ENCODE measurements around the gene ENPEP.

Gene ENPEP

DNA sequence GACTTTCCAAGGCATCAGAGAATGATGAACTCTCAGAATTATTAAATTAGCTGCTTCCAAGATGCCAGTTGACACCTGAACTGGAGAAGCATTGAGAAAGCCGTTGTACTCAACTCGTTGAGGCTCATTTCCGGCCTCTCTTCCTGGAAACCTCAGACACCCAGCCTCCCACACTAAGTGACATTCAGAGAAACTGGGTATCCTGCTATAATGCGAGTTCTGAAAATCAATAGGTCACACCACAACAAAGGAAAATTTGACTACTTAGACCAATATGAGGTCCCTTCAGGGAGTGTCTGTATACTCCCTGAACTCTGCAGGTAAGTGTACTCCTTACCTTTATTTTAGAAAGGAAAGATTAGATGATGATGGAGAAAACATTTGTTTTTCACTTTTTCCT lies 51.2 kb downstream of the ENPEP start:
- H3K79me1 ChIP-seq (ENCODE audit: low read length), result no peaks in the 10 kb centered on the region
- no peak overlapping the region for H4K91ac ChIP-seq (ENCODE audit: low read depth, low read length)
- no peak overlapping the region for H3K18ac ChIP-seq (ENCODE audit: low read length)
- H3K4me2 ChIP-seq (ENCODE audit: low read length), result no peak overlapping the region
- H3K4me3 ChIP-seq (ENCODE audit: low read depth, low read length), result no peak overlapping the region
- H2AK5ac ChIP-seq (ENCODE audit: low read length), result no peak overlapping the region
- H4K12ac ChIP-seq (ENCODE audit: low read depth, low read length), result no peak overlapping the region
- peaks cover 0 to 2% of the 10 kb centered on the region in 2 experiments for H3K36me3 ChIP-seq (ENCODE audit: control insufficient read depth in 1 of 2, insufficient read depth in 2 of 2, low read length in 2 of 2)
- H3K79me2 ChIP-seq (ENCODE audit: control insufficient read depth, insufficient read depth, low read length, poor library complexity), result no peaks in the 10 kb centered on the region
- no peaks in the 10 kb centered on the region for H3K4me1 ChIP-seq (ENCODE audit: control insufficient read depth in 1 of 2, insufficient read depth in 2 of 2, low read length in 2 of 2)
- H3K23ac ChIP-seq (ENCODE audit: low read length), result no peak overlapping the region
- H2BK12ac ChIP-seq (ENCODE audit: low read length), result no peak overlapping the region
- no peaks in the 10 kb centered on the region for H3K27me3 ChIP-seq (ENCODE audit: insufficient read depth, low read length)
- no peak overlapping the region for H3K14ac ChIP-seq (ENCODE audit: low read length)
- H3K9ac ChIP-seq (ENCODE audit: low read length), result no peak overlapping the region
- no peak overlapping the region for H4K8ac ChIP-seq (ENCODE audit: low read depth, low read length)
- no peak overlapping the region for H3K4ac ChIP-seq (ENCODE audit: low read depth, low read length)
- H2AFZ ChIP-seq (ENCODE audit: insufficient read depth, low read length, poor library complexity), result no peak overlapping the region
- H2BK5ac ChIP-seq (ENCODE audit: low read depth, low read length, poor library complexity), result no peak overlapping the region
- WGBS (ENCODE audit: extremely low coverage, insufficient coverage, insufficient read length), result no CpG with 5 or more reads among the region's 4 CpGs
- no peaks in the 10 kb centered on the region for H3K9me3 ChIP-seq (ENCODE audit: insufficient read depth, low read depth, low read length)
- H2BK120ac ChIP-seq (ENCODE audit: insufficient read depth, low read length, poor library complexity), result no peak overlapping the region
- DNase-seq, result no peak
- H3K27ac ChIP-seq (ENCODE audit: low read depth, low read length), result no peak overlapping the region

DNA sequence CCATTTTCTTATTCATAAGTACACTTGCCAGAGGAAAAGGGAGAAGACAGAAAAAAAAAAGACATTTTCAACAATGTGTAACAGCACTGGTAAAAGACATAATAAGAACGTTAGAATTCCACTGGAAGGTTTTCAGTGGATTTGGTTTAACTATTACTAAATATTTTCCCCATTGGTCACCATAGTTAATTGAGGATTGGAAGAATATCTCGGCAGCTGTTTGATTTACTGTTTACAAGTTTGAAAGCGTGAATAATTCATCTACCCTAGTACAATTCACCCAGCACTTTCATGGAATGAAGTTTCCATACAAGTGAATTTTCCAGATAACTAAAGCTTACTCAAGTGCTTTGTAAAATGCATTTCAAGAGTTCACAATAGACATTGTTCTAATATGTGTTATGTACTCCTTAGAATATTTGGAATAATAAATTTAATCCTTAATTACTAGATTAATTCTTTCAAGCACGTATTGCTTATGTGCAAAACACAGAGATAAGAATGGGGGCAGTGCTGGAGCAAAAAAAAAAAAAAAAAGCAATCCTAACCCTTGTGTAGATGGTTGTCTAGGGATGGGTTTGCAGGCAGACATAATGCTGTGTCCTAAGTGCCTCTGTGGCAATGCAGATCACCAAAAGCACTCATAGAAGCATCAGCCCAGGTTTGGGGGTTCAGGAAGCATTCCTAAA lies 57.1 kb downstream of the ENPEP start:
- no CpG with 5 or more reads among the region's 4 CpGs for WGBS (ENCODE audit: extremely low coverage, insufficient coverage, insufficient read length)
- Histone ChIP-seq H4K91ac (ENCODE audit: low read depth, low read length) (no peak overlapping the region), H2BK120ac (ENCODE audit: insufficient read depth, low read length, poor library complexity) (peak overlapping the region; percentile 60)

GRCh38 chr4:110533590-110533910 lies 57.6 kb downstream of the ENPEP start:
- Histone ChIP-seq H2BK120ac (ENCODE audit: insufficient read depth, low read length, poor library complexity) (peak overlapping the region; percentile 60), H3K4me3 (ENCODE audit: low read depth, low read length) (no peak overlapping the region)

More for the DNA sequence above, 57.1 kb downstream of the ENPEP start:
- Histone ChIP-seq H2AK5ac (ENCODE audit: low read length) (no peak overlapping the region), H3K4me3 (ENCODE audit: low read depth, low read length) (no peak overlapping the region), H3K9me3 (ENCODE audit: insufficient read depth, low read depth, low read length) (no peaks in the 10 kb centered on the region), H3K79me2 (ENCODE audit: control insufficient read depth, insufficient read depth, low read length, poor library complexity) (no peaks in the 10 kb centered on the region), H3K9ac (ENCODE audit: low read length) (no peak overlapping the region), H2BK12ac (ENCODE audit: low read length) (no peak overlapping the region), H2AFZ (ENCODE audit: insufficient read depth, low read length, poor library complexity) (no peak overlapping the region), H3K23ac (ENCODE audit: low read length) (no peak overlapping the region), H3K27me3 (ENCODE audit: insufficient read depth, low read length) (no peaks in the 10 kb centered on the region), H4K12ac (ENCODE audit: low read depth, low read length) (no peak overlapping the region), H3K79me1 (ENCODE audit: low read length) (no peaks in the 10 kb centered on the region), H4K8ac (ENCODE audit: low read depth, low read length) (peak overlapping the region; percentile 47), H3K4me2 (ENCODE audit: low read length) (no peak overlapping the region), H3K36me3 (ENCODE audit: control insufficient read depth in 1 of 2, insufficient read depth in 2 of 2, low read length in 2 of 2) (no peaks in the 10 kb centered on the region), H3K14ac (ENCODE audit: low read length) (no peak overlapping the region), H3K4ac (ENCODE audit: low read depth, low read length) (no peak overlapping the region), H3K27ac (ENCODE audit: low read depth, low read length) (no peak overlapping the region), H3K4me1 (ENCODE audit: control insufficient read depth in 1 of 2, insufficient read depth in 2 of 2, low read length in 2 of 2) (peaks cover 0 to 4% of the 10 kb centered on the region in 2 experiments), H3K18ac (ENCODE audit: low read length) (no peak overlapping the region), H2BK5ac (ENCODE audit: low read depth, low read length, poor library complexity) (no peak overlapping the region)
- DNase-seq, result no peak

DNA sequence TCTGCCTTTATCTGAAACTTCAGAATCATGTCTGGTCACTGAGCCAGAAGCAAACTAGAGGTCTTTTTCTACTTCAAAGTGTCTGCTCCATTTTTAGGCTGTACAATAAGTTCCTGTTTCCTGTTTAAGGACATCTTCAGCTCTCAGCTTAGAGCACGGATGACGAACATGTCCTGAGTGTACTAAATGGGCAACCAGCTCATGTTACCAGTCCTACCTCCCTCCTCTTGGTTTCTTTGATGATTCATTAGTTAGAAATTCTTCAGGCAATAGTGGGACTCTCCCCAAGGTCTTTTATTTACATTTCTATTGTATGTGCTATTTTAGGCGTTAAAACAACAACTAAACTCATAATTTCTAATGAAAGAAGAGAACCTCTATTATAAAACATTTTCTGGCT lies 58.0 kb downstream of the ENPEP start:
- no peak overlapping the region for H4K8ac ChIP-seq (ENCODE audit: low read depth, low read length)
- H3K27ac ChIP-seq (ENCODE audit: low read depth, low read length), result no peak overlapping the region
- no peak overlapping the region for H3K23ac ChIP-seq (ENCODE audit: low read length)
- peak; percentile 29 to 58 for DNase-seq
- no peaks in the 10 kb centered on the region for H3K79me1 ChIP-seq (ENCODE audit: low read length)
- no CpG with 5 or more reads among the region's 3 CpGs for WGBS (ENCODE audit: extremely low coverage, insufficient coverage, insufficient read length)
- H3K14ac ChIP-seq (ENCODE audit: low read length), result no peak overlapping the region
- H3K27me3 ChIP-seq (ENCODE audit: insufficient read depth, low read length), result no peaks in the 10 kb centered on the region
- no peak overlapping the region for H4K12ac ChIP-seq (ENCODE audit: low read depth, low read length)
- no peaks in the 10 kb centered on the region for H3K9me3 ChIP-seq (ENCODE audit: insufficient read depth, low read depth, low read length)
- no peak overlapping the region for H2BK12ac ChIP-seq (ENCODE audit: low read length)
- no peak overlapping the region for H3K9ac ChIP-seq (ENCODE audit: low read length)
- H3K4ac ChIP-seq (ENCODE audit: low read depth, low read length), result no peak overlapping the region
- no peak overlapping the region for H3K4me2 ChIP-seq (ENCODE audit: low read length)
- no peak overlapping the region for H2BK120ac ChIP-seq (ENCODE audit: insufficient read depth, low read length, poor library complexity)
- no peaks in the 10 kb centered on the region for H3K79me2 ChIP-seq (ENCODE audit: control insufficient read depth, insufficient read depth, low read length, poor library complexity)
- H2BK5ac ChIP-seq (ENCODE audit: low read depth, low read length, poor library complexity), result no peak overlapping the region
- no peak overlapping the region for H3K4me3 ChIP-seq (ENCODE audit: low read depth, low read length)
- no peak overlapping the region for H2AK5ac ChIP-seq (ENCODE audit: low read length)
- H3K36me3 ChIP-seq (ENCODE audit: control insufficient read depth in 1 of 2, insufficient read depth in 2 of 2, low read length in 2 of 2), result no peaks in the 10 kb centered on the region
- peaks cover 0 to 4% of the 10 kb centered on the region in 2 experiments for H3K4me1 ChIP-seq (ENCODE audit: control insufficient read depth in 1 of 2, insufficient read depth in 2 of 2, low read length in 2 of 2)
- no peak overlapping the region for H3K18ac ChIP-seq (ENCODE audit: low read length)
- H4K91ac ChIP-seq (ENCODE audit: low read depth, low read length), result no peak overlapping the region
- no peak overlapping the region for H2AFZ ChIP-seq (ENCODE audit: insufficient read depth, low read length, poor library complexity)

More at GRCh38 chr4:110533590-110533910, 57.6 kb downstream of the ENPEP start:
- no peaks in the 10 kb centered on the region for H3K79me2 ChIP-seq (ENCODE audit: control insufficient read depth, insufficient read depth, low read length, poor library complexity)
- H3K4me2 ChIP-seq (ENCODE audit: low read length), result no peak overlapping the region
- no peak overlapping the region for H3K9ac ChIP-seq (ENCODE audit: low read length)
- H3K18ac ChIP-seq (ENCODE audit: low read length), result no peak overlapping the region
- H3K27me3 ChIP-seq (ENCODE audit: insufficient read depth, low read length), result no peaks in the 10 kb centered on the region
- H2AK5ac ChIP-seq (ENCODE audit: low read length), result no peak overlapping the region
- H4K12ac ChIP-seq (ENCODE audit: low read depth, low read length), result no peak overlapping the region
- H3K36me3 ChIP-seq (ENCODE audit: control insufficient read depth in 1 of 2, insufficient read depth in 2 of 2, low read length in 2 of 2), result no peaks in the 10 kb centered on the region
- no peak overlapping the region for H2BK12ac ChIP-seq (ENCODE audit: low read length)
- H3K79me1 ChIP-seq (ENCODE audit: low read length), result no peaks in the 10 kb centered on the region
- peak overlapping the region; percentile 47 for H4K8ac ChIP-seq (ENCODE audit: low read depth, low read length)
- no peak overlapping the region for H2AFZ ChIP-seq (ENCODE audit: insufficient read depth, low read length, poor library complexity)
- H3K27ac ChIP-seq (ENCODE audit: low read depth, low read length), result no peak overlapping the region
- DNase-seq, result no peak
- no CpG with 5 or more reads among the region's 2 CpGs for WGBS (ENCODE audit: extremely low coverage, insufficient coverage, insufficient read length)
- H3K9me3 ChIP-seq (ENCODE audit: insufficient read depth, low read depth, low read length), result no peaks in the 10 kb centered on the region
- no peak overlapping the region for H3K4ac ChIP-seq (ENCODE audit: low read depth, low read length)
- peaks cover 0 to 4% of the 10 kb centered on the region in 2 experiments for H3K4me1 ChIP-seq (ENCODE audit: control insufficient read depth in 1 of 2, insufficient read depth in 2 of 2, low read length in 2 of 2)
- no peak overlapping the region for H4K91ac ChIP-seq (ENCODE audit: low read depth, low read length)
- no peak overlapping the region for H3K14ac ChIP-seq (ENCODE audit: low read length)
- H3K23ac ChIP-seq (ENCODE audit: low read length), result no peak overlapping the region
- H2BK5ac ChIP-seq (ENCODE audit: low read depth, low read length, poor library complexity), result no peak overlapping the region

Measured in trophoblast cell (in vitro differentiated cells and primary cell).